Skeletal muscle satellite cell (primary cell): ENCODE data around the gene CLPX.
"Not testable (repeated sequence)": the region's sequence is repeated elsewhere in the genome, so short reads cannot be mapped to it uniquely, and the experiment has no call there.

Experiments used
- H3K27me3 ChIP-seq: 2 replicates; pipeline ENCODE4 v1.7.0; 2013; ENCODE audit warnings: low read length; ENCODE audit not compliant: control insufficient read depth, insufficient read depth
- H3K36me3 ChIP-seq: 2 replicates; pipeline ENCODE4 v1.7.0; 2013; ENCODE audit warnings: mild to moderate bottlenecking, control low read depth, low read length; ENCODE audit not compliant: insufficient read depth
- H3K4me1 ChIP-seq: 2 replicates; pipeline ENCODE4 v1.7.0; 2013; ENCODE audit warnings: low read length; ENCODE audit not compliant: control insufficient read depth, insufficient read depth
- H3K4me2 ChIP-seq: 2 replicates; pipeline ENCODE4 v1.7.0; 2013; ENCODE audit warnings: mild to moderate bottlenecking, low read length
- H3K4me3 ChIP-seq: 2 replicates; pipeline ENCODE4 v1.7.0; 2013; ENCODE audit warnings: low read length
- H3K9ac ChIP-seq: 2 replicates; pipeline ENCODE4 v1.7.0; 2013; ENCODE audit warnings: mild to moderate bottlenecking, low read depth, low read length, moderate library complexity
- H3K9me3 ChIP-seq: replicated peaks from 2 replicates; pipeline ENCODE4 v1.7.0; 2013; ENCODE audit warnings: mild to moderate bottlenecking, control low read depth, low read length

Gene CLPX

GRCh38 chr15:65163041-65163440 lies 22.1 kb downstream of the CLPX start:
- Histone ChIP-seq H3K4me1 (no peaks in the 10 kb centered on the region), H3K27me3 (no peaks in the 10 kb centered on the region), H3K9me3 (no peaks in the 10 kb centered on the region), H3K36me3 (peaks cover 40% of the 10 kb centered on the region), H3K4me3 (no peak overlapping the region), H3K9ac (no peak overlapping the region), H3K4me2 (no peak overlapping the region)

DNA sequence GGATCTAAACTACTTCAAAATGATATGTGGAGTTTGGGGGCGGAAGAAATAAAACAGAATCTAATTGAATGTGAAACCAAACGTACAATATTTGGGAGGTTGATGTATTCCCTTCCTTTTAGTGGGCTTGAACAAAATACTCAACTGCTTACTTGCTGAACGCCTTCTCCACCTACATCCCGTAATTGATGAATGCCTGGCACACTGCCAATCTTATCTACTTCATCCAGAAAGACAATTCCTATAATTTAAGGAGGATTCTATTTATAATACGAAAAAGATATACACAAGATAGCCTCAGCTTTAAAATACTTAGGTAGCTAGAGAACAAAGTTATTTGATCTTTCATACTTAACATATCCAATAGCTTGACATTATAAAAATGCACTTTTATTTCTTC lies 28.4 kb downstream of the CLPX start:
- H3K4me2 ChIP-seq, result no peak overlapping the region
- peaks cover 56% of the 10 kb centered on the region for H3K36me3 ChIP-seq
- no peaks in the 10 kb centered on the region for H3K9me3 ChIP-seq
- no peak overlapping the region for H3K9ac ChIP-seq
- no peaks in the 10 kb centered on the region for H3K4me1 ChIP-seq
- H3K4me3 ChIP-seq, result no peak overlapping the region
- no peaks in the 10 kb centered on the region for H3K27me3 ChIP-seq

GRCh38 chr15:65154720-65155119 lies 30.4 kb downstream of the CLPX start:
- no peak overlapping the region for H3K4me2 ChIP-seq
- H3K9ac ChIP-seq, result no peak overlapping the region
- H3K4me1 ChIP-seq, result no peaks in the 10 kb centered on the region
- H3K9me3 ChIP-seq, result no peaks in the 10 kb centered on the region
- H3K36me3 ChIP-seq, result peaks cover 67% of the 10 kb centered on the region
- H3K4me3 ChIP-seq, result no peak overlapping the region
- H3K27me3 ChIP-seq, result no peaks in the 10 kb centered on the region

DNA sequence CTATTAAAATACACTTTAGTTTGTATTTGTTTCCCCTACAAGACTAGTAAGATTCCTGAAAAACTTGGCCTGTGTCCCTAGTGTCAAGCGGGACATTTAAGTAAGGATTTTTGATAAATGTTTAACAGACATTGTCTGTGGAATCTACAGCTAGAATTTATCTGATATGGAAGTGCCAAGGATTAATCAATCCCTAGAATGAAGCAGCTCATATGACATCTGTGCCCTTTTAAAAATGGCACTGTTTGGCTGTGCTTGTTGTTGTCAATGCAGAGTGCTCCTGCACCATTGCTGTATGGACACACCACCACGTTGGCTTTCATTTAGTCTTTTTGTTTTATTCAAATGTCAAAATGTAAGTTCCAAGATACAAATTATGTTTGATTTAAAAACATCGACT lies 37.2 kb downstream of the CLPX start:
- Histone ChIP-seq H3K4me3 (no peak overlapping the region), H3K4me1 (no peaks in the 10 kb centered on the region), H3K9me3 (no peaks in the 10 kb centered on the region), H3K9ac (no peak overlapping the region), H3K27me3 (no peaks in the 10 kb centered on the region), H3K36me3 (peaks cover 37% of the 10 kb centered on the region), H3K4me2 (no peak overlapping the region)

GRCh38 chr15:65146438-65146837 lies 38.7 kb downstream of the CLPX start:
- Histone ChIP-seq H3K4me3 (no peak overlapping the region), H3K4me1 (no peaks in the 10 kb centered on the region), H3K4me2 (no peak overlapping the region), H3K36me3 (peaks cover 31% of the 10 kb centered on the region), H3K9me3 (no peaks in the 10 kb centered on the region), H3K9ac (no peak overlapping the region), H3K27me3 (no peaks in the 10 kb centered on the region)

- not testable (repeated sequence) for H3K27me3 ChIP-seq, H3K4me1 ChIP-seq, H3K4me3 ChIP-seq, H3K4me2 ChIP-seq, H3K9me3 ChIP-seq, H3K9ac ChIP-seq, H3K36me3 ChIP-seq
These were observed 46.5 kb downstream of the CLPX start for GRCh38 chr15:65138631-65139030.

- not testable (repeated sequence) for H3K9me3 ChIP-seq, H3K27me3 ChIP-seq, H3K4me2 ChIP-seq, H3K4me1 ChIP-seq, H3K4me3 ChIP-seq, H3K36me3 ChIP-seq, H3K9ac ChIP-seq
These were observed 47.2 kb downstream of the CLPX start for GRCh38 chr15:65137893-65138292.

GRCh38 chr15:65137089-65137488 lies 48.1 kb downstream of the CLPX start:
- H3K27me3 ChIP-seq, result not testable (repeated sequence)

GRCh38 chr15:65134538-65134937 lies 50.6 kb downstream of the CLPX start:
- H3K9ac ChIP-seq, result peak overlapping the region; percentile 86
- H3K4me3 ChIP-seq, result no peak overlapping the region
- peak overlapping the region; percentile 95 for H3K4me2 ChIP-seq
- no peaks in the 10 kb centered on the region for H3K9me3 ChIP-seq
- no peaks in the 10 kb centered on the region for H3K27me3 ChIP-seq
- H3K36me3 ChIP-seq, result peaks cover 5% of the 10 kb centered on the region
- peaks cover 4% of the 10 kb centered on the region for H3K4me1 ChIP-seq

More at GRCh38 chr15:65137089-65137488, 48.1 kb downstream of the CLPX start:
- not testable (repeated sequence) for H3K4me3 ChIP-seq, H3K9me3 ChIP-seq, H3K9ac ChIP-seq, H3K4me2 ChIP-seq, H3K36me3 ChIP-seq, H3K4me1 ChIP-seq

DNA sequence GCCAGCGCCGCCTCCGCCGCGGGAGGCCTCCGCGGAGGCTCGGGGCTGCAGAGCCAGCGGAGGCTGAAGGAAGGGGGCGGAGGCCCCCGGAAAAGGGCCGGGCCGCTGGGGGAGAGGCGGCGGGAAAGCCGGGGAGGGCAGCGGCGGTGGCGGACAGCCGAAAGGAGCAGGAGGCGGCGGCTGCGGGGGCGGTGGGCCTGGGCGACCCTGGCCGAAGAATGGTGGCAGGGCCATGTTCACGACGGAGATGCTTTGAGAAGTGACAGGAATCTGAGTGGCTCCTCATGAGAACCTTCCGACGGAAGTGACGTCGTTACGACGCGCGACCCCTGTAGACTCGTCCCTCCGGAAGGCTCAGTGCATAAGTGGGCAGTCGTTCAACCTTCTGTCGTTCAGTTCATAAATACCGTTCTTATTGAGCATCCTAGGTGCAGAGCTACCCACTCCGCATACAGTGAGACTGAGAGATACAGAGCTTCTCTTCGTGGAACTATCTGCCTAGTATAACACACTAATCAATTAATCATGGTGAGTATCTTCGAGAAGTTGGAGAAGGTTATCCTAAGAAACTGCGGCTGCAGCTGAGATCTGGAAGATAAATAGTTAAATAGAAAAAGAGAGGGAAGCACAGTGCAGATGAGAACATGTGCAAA lies 51.5 kb downstream of the CLPX start, which contains the start of gene PDCD7:
TSS of gene PDCD7 (minus strand) at position 261 of the 653 bp plus-strand sequence. CDS start at position 234, 27 bp downstream.
- Histone ChIP-seq H3K4me3 (peak within 1 kb of the TSS; percentile 89), H3K4me1 (peaks cover 4% of the 10 kb centered on the region), H3K27me3 (no peaks in the 10 kb centered on the region), H3K4me2 (peak within 1 kb of the TSS; percentile 95), H3K9me3 (no peaks in the 10 kb centered on the region), H3K36me3 (peaks cover 13% of the 10 kb centered on the region), H3K9ac (peak within 1 kb of the TSS; percentile 86)

DNA sequence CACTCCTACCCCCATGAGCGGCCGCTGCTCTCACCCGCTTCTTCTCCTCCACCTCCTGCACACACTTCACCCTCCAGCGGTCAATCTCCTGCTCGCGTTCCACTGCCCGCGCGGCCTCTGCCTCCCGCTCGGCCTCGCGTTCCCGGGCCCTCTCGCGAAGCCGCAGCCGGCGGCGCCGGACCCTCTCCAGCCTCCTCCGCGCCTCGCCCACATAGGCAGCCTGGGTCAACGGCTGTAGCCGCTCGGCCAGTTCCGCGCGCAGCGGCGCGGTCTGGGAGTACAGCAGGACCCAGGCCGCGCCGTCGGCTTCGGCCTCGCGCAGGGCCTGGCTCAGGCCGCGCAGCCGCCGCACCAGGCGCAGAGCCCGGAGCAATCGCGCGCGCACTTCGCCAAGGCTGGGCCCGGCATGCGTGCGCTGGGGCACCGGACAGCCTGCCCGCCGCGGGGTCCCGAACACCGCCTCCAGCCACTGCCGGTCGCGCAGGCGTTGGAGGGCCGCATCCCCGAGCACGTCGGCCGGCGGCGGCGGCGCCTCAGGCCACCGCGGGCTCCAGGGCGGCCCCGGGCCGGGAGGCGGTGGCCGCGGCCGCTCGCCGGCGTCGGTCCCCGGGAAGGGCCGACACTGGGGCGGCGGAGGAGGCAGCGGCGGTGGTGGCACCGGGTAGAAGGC lies 52.1 kb downstream of the CLPX start:
- no peaks in the 10 kb centered on the region for H3K27me3 ChIP-seq
- H3K36me3 ChIP-seq, result peaks cover 20% of the 10 kb centered on the region
- H3K4me2 ChIP-seq, result peak overlapping the region; percentile 95
- H3K9ac ChIP-seq, result peak overlapping the region; percentile 86
- peak overlapping the region; percentile 89 for H3K4me3 ChIP-seq
- H3K9me3 ChIP-seq, result no peaks in the 10 kb centered on the region
- peaks cover 4% of the 10 kb centered on the region for H3K4me1 ChIP-seq

GRCh38 chr15:65130941-65131340 lies 54.2 kb downstream of the CLPX start:
- Histone ChIP-seq H3K4me3 (no peak overlapping the region), H3K4me1 (peaks cover 4% of the 10 kb centered on the region), H3K4me2 (no peak overlapping the region), H3K9me3 (no peaks in the 10 kb centered on the region), H3K36me3 (peaks cover 33% of the 10 kb centered on the region), H3K27me3 (no peaks in the 10 kb centered on the region), H3K9ac (no peak overlapping the region)
